GM12878 (cell line): Measurements from ENCODE around the gene SLC25A28. TPM values are rescaled to one million over a fixed set of nuclear protein-coding genes. Genes with fewer than 3 reads are reported as not detected.

Experiments
- ATF7 ChIP-seq: fragments of 450-650 bp; IDR thresholded peaks from 2 replicates; pipeline ENCODE4 v1.6.1; 2016; ENCODE audit warnings: low read depth, mild to moderate bottlenecking
- CBFB ChIP-seq: IDR thresholded peaks from 2 replicates; pipeline ENCODE4 v1.6.1; 2016; ENCODE audit warnings: antibody characterized with exemption, low read depth
- CBX5 ChIP-seq: sonication (generic); IDR thresholded peaks from 2 replicates; pipeline ENCODE4 v1.6.1; 2016; ENCODE audit warnings: low read depth, moderate library complexity, mild to moderate bottlenecking, inconsistent platforms
- CHD1 ChIP-seq: IDR thresholded peaks from 2 replicates; pipeline ENCODE4 v1.6.1; 2012; ENCODE audit warnings: low read depth, low read length, improper control_type of control experiment
- CREB1 ChIP-seq: IDR thresholded peaks from 2 replicates; pipeline ENCODE4 v1.6.1; 2012; ENCODE audit warnings: low read depth, mild to moderate bottlenecking, inconsistent platforms
- ESRRA ChIP-seq: IDR thresholded peaks from 2 replicates; pipeline ENCODE4 v1.6.1; 2012; ENCODE audit warnings: mild to moderate bottlenecking, low read length, improper control_type of control experiment
- GATAD2B ChIP-seq: fragments of 450-650 bp; conservative IDR thresholded peaks from 2 replicates; pipeline ENCODE4 v1.6.1; 2017; ENCODE audit warnings: low read depth, mild to moderate bottlenecking, moderate library complexity
- MXI1 ChIP-seq: fragments of 150-350 bp; IDR thresholded peaks from 2 replicates; pipeline ENCODE4 v1.6.1; 2011; ENCODE audit warnings: low read depth, mild to moderate bottlenecking, inconsistent platforms, low read length, improper control_type of control experiment
- NFIC ChIP-seq: IDR thresholded peaks from 2 replicates; pipeline ENCODE4 v1.6.1; 2012; ENCODE audit warnings: low read depth, mild to moderate bottlenecking, inconsistent platforms, low read length, moderate library complexity
- NR2F1 ChIP-seq: fragments of 450-650 bp; conservative IDR thresholded peaks from 2 replicates; pipeline ENCODE4 v1.6.1; 2017; ENCODE audit warnings: mild to moderate bottlenecking
- SIX5 ChIP-seq: IDR thresholded peaks from 2 replicates; pipeline ENCODE4 v1.6.1; 2011; ENCODE audit warnings: mild to moderate bottlenecking, low read depth, low read length, moderate library complexity; ENCODE audit not compliant: severe bottlenecking
- SREBF1 ChIP-seq: IDR thresholded peaks from 2 replicates; pipeline ENCODE4 v1.6.1; 2012; ENCODE audit warnings: mild to moderate bottlenecking, low read length
- SREBF2 ChIP-seq: IDR thresholded peaks from 2 replicates; pipeline ENCODE4 v1.6.1; 2012; ENCODE audit warnings: mild to moderate bottlenecking, low read length
- TCF7 ChIP-seq: IDR thresholded peaks from 2 replicates; pipeline ENCODE4 v1.6.1; 2014; ENCODE audit warnings: antibody characterized with exemption, borderline replicate concordance
- ZNF207 ChIP-seq: fragments of 450-650 bp; IDR thresholded peaks from 2 replicates; pipeline ENCODE4 v1.6.1; 2014; ENCODE audit warnings: antibody characterized with exemption, mild to moderate bottlenecking, borderline replicate concordance
- polyA plus RNA-seq, 11 experiments: library from polyadenylated mRNA; depleted of rRNA in 4 of 11; unstranded in 6 of 11; stranded (reverse) in 5 of 11; fragments of >200 nt; fragmentation: Nextera tagmentation in 4 of 11; fragmentation: Illumina TruSeq in 1 of 11; extraction: Ambion mirVana in 4 of 11; extraction: Trizol in 1 of 11; gene quantifications; 1 replicate in 1 of 11; 2 replicates in 10 of 11; pipeline versions ENCODE4 v1.2.1 to v1.2.3, GENCODE V29; 2011 to 2016; ENCODE audit warnings: inconsistent platforms in 2 of 11, missing spikeins in 2 of 11, low read depth in 1 of 11
- total RNA-seq, 4 experiments: library from RNA; depleted of rRNA in 3 of 4; stranded (reverse); fragments of >200 nt in 3 of 4; fragmentation: Illumina TruSeq in 1 of 4; extraction: Trizol in 1 of 4; gene quantifications; 2 replicates each; pipeline versions ENCODE4 v1.2.1 to v1.2.3, GENCODE V29; 2013 to 2021
- TF ChIP-seq, protein P1 (sequence below): fragments of 450-650 bp; IDR thresholded peaks from 2 replicates; pipeline ENCODE4 v1.6.1; 2017; ENCODE audit warnings: mild to moderate bottlenecking, moderate library complexity
- TF ChIP-seq, protein P2 (sequence below): fragments of 450-650 bp; formaldehyde crosslinking; IDR thresholded peaks from 2 replicates; pipeline ENCODE4 v1.4.0; 2022; ENCODE audit warnings: mild to moderate bottlenecking, moderate library complexity
- TF ChIP-seq, protein P3 (sequence below): IDR thresholded peaks from 2 replicates; pipeline ENCODE4 v1.6.1; 2012; ENCODE audit warnings: improper control_type of control experiment, low read depth, low read length; ENCODE audit not compliant: insufficient replicate concordance

The SLC25A28 gene
- total and polyA plus RNA-seq, 10 of the 15 experiments (the other 5 are each of a cell fraction or from before 2014, with no cell fraction given) = 7.5 to 47.8 (median 24.9) TPM

DNA sequence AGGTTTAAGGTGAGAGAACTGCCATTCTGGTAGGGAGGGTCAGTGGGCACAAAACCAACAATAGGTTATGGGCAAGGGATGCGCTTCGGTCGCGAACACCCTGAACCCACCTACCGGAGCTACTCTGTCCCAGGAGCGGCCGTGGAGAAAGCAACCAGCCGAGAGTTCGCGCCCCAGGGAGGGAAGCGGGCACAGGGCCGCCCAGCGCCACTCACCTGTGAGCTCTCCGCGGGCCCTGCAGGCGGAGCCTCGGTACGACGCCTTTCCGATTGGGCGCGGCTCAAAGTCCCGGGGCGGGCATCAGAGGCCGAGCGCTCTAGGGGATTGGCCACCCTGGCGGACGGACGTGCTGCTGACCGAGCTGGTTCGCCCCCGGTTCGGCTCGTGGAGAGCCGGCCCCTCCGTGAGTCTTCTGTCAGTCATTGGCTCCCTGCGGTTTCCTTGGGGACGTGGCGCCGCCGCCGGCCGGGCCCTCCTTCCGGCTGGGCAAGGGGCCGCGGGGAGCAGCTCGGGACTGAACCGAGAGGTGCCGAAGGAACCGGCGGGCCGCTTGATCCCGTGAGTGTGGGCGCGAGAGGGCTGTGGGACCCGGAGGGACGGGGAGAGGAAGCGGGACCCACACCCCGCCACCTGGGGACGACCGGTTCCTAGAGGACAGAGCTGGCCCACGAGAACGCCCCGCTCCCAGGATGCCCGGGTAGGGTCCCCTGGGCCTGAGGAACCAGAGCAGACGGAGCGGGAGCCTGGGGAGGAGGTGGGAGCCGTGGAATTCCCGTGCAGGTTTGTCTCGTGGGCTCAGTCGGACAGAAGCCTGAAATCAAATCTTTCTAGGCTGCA lies 39.0 kb upstream of the SLC25A28 start, which contains the start of gene ENTPD7 (continued):
- TF ChIP-seq MXI1 = peak; percentile 70; the same call in 1 of the 2 replicates
- TF ChIP-seq, protein P1, sequence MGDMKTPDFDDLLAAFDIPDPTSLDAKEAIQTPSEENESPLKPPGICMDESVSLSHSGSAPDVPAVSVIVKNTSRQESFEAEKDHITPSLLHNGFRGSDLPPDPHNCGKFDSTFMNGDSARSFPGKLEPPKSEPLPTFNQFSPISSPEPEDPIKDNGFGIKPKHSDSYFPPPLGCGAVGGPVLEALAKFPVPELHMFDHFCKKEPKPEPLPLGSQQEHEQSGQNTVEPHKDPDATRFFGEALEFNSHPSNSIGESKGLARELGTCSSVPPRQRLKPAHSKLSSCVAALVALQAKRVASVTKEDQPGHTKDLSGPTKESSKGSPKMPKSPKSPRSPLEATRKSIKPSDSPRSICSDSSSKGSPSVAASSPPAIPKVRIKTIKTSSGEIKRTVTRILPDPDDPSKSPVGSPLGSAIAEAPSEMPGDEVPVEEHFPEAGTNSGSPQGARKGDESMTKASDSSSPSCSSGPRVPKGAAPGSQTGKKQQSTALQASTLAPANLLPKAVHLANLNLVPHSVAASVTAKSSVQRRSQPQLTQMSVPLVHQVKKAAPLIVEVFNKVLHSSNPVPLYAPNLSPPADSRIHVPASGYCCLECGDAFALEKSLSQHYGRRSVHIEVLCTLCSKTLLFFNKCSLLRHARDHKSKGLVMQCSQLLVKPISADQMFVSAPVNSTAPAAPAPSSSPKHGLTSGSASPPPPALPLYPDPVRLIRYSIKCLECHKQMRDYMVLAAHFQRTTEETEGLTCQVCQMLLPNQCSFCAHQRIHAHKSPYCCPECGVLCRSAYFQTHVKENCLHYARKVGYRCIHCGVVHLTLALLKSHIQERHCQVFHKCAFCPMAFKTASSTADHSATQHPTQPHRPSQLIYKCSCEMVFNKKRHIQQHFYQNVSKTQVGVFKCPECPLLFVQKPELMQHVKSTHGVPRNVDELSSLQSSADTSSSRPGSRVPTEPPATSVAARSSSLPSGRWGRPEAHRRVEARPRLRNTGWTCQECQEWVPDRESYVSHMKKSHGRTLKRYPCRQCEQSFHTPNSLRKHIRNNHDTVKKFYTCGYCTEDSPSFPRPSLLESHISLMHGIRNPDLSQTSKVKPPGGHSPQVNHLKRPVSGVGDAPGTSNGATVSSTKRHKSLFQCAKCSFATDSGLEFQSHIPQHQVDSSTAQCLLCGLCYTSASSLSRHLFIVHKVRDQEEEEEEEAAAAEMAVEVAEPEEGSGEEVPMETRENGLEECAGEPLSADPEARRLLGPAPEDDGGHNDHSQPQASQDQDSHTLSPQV = no peak
- peak; percentile 70; the same call in 1 of the 2 replicates for TF ChIP-seq CREB1
- TF ChIP-seq, protein P2, sequence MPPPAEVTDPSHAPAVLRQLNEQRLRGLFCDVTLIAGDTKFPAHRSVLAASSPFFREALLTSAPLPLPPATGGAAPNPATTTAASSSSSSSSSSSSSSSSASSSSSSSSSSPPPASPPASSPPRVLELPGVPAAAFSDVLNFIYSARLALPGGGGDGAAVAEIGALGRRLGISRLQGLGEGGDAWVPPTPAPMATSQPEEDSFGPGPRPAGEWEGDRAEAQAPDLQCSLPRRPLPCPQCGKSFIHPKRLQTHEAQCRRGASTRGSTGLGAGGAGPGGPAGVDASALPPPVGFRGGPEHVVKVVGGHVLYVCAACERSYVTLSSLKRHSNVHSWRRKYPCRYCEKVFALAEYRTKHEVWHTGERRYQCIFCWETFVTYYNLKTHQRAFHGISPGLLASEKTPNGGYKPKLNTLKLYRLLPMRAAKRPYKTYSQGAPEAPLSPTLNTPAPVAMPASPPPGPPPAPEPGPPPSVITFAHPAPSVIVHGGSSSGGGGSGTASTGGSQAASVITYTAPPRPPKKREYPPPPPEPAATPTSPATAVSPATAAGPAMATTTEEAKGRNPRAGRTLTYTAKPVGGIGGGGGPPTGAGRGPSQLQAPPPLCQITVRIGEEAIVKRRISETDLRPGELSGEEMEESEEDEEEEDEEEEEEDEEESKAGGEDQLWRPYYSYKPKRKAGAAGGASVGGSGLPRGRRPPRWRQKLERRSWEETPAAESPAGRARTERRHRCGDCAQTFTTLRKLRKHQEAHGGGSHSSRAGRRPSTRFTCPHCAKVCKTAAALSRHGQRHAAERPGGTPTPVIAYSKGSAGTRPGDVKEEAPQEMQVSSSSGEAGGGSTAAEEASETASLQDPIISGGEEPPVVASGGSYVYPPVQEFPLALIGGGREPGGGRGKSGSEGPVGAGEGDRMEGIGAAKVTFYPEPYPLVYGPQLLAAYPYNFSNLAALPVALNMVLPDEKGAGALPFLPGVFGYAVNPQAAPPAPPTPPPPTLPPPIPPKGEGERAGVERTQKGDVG = no peak
- no peak for TF ChIP-seq ZNF207
- no peak for TF ChIP-seq SREBF2
- TF ChIP-seq SREBF1 = no peak
- 0 out of 2 replicates have a peak, but pooled peaks have one; percentile 34 for TF ChIP-seq NR2F1
- no peak for TF ChIP-seq NFIC
- TF ChIP-seq CBX5 = no peak
- no peak for TF ChIP-seq CBFB
- 0 out of 2 replicates have a peak, but pooled peaks have one; percentile 31 for TF ChIP-seq GATAD2B
- peak; percentile 38 for TF ChIP-seq ATF7
- TF ChIP-seq CHD1 = no peak
- TF ChIP-seq TCF7 = no peak
- TF ChIP-seq SIX5 = no peak
- TF ChIP-seq, protein P3, sequence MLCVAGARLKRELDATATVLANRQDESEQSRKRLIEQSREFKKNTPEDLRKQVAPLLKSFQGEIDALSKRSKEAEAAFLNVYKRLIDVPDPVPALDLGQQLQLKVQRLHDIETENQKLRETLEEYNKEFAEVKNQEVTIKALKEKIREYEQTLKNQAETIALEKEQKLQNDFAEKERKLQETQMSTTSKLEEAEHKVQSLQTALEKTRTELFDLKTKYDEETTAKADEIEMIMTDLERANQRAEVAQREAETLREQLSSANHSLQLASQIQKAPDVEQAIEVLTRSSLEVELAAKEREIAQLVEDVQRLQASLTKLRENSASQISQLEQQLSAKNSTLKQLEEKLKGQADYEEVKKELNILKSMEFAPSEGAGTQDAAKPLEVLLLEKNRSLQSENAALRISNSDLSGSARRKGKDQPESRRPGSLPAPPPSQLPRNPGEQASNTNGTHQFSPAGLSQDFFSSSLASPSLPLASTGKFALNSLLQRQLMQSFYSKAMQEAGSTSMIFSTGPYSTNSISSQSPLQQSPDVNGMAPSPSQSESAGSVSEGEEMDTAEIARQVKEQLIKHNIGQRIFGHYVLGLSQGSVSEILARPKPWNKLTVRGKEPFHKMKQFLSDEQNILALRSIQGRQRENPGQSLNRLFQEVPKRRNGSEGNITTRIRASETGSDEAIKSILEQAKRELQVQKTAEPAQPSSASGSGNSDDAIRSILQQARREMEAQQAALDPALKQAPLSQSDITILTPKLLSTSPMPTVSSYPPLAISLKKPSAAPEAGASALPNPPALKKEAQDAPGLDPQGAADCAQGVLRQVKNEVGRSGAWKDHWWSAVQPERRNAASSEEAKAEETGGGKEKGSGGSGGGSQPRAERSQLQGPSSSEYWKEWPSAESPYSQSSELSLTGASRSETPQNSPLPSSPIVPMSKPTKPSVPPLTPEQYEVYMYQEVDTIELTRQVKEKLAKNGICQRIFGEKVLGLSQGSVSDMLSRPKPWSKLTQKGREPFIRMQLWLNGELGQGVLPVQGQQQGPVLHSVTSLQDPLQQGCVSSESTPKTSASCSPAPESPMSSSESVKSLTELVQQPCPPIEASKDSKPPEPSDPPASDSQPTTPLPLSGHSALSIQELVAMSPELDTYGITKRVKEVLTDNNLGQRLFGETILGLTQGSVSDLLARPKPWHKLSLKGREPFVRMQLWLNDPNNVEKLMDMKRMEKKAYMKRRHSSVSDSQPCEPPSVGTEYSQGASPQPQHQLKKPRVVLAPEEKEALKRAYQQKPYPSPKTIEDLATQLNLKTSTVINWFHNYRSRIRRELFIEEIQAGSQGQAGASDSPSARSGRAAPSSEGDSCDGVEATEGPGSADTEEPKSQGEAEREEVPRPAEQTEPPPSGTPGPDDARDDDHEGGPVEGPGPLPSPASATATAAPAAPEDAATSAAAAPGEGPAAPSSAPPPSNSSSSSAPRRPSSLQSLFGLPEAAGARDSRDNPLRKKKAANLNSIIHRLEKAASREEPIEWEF = no peak
- no peak for TF ChIP-seq ESRRA
